ENCODE data around the gene ACVRL1.
"Not testable (repeated sequence)": the region's sequence is repeated elsewhere in the genome, so short reads cannot be mapped to it uniquely, and the experiment has no call there.

ACVRL1 gene

GRCh38 chr12:51874486-51874885 lies 32.8 kb upstream of the ACVRL1 start:
- no peak for DNase-seq

GRCh38 chr12:51879102-51879501 lies 28.2 kb upstream of the ACVRL1 start:
- DNase-seq = no peak

- DNase-seq = no peak
Measured at GRCh38 chr12:51883295-51883694, 24.0 kb upstream of the ACVRL1 start.

GRCh38 chr12:51883998-51884675 lies 23.2 kb upstream of the ACVRL1 start:
- no peak for DNase-seq

- DNase-seq = no peak
Measured at GRCh38 chr12:51884676-51885229, 22.6 kb upstream of the ACVRL1 start.

- DNase-seq = not testable (repeated sequence)
Measured at GRCh38 chr12:51885294-51886020, 21.8 kb upstream of the ACVRL1 start.

GRCh38 chr12:51886021-51886710 lies 21.1 kb upstream of the ACVRL1 start:
- no peak for DNase-seq

GRCh38 chr12:51887476-51888315 lies 19.6 kb upstream of the ACVRL1 start, which contains the start of gene ANKRD33:
Gene ANKRD33, plus strand, starts transcription at chr12:51888103. Its CDS starts 84 bp downstream, at chr12:51888187.
- no peak for DNase-seq

GRCh38 chr12:51888316-51889215 lies 18.7 kb upstream of the ACVRL1 start:
- no peak for DNase-seq

- DNase-seq = no peak
Measured at GRCh38 chr12:51889216-51890132, 17.8 kb upstream of the ACVRL1 start.

- no peak for DNase-seq
Measured at GRCh38 chr12:51890133-51890464, 17.2 kb upstream of the ACVRL1 start.

GRCh38 chr12:51890511-51891171 lies 16.7 kb upstream of the ACVRL1 start:
- DNase-seq = no peak

- DNase-seq = no peak
Measured at GRCh38 chr12:51891843-51892242, 15.5 kb upstream of the ACVRL1 start.

- no peak for DNase-seq
Measured at GRCh38 chr12:51893786-51894185, 13.5 kb upstream of the ACVRL1 start.

GRCh38 chr12:51895378-51896135 lies 11.7 kb upstream of the ACVRL1 start:
- DNase-seq = no peak

GRCh38 chr12:51896236-51896635 lies 11.1 kb upstream of the ACVRL1 start:
- no peak for DNase-seq

GRCh38 chr12:51897181-51897580 lies 10.1 kb upstream of the ACVRL1 start:
- DNase-seq = no peak

GRCh38 chr12:51898506-51898905 lies 8.8 kb upstream of the ACVRL1 start:
- no peak for DNase-seq

GRCh38 chr12:51898937-51899336 lies 8.4 kb upstream of the ACVRL1 start:
- DNase-seq = no peak

Data from NCI-H1436 treated with DMSO at 0.1 percent for 48 hours (cell line).